Naive thymus-derived CD4-positive, alpha-beta T cell (primary cell): Measurements from ENCODE around the gene MUC16. TPM values are rescaled to one million over a fixed set of nuclear protein-coding genes. Genes with fewer than 3 reads are reported as not detected.
A peak's percentile ranks its signal among the peaks of the same experiment; 100 is the strongest.

Experiments used
- ATAC-seq: fragments of 150-1000 bp; cut with Tn5 transposase; 2 replicates; pipeline ENCODE4 v1.10.0; 2021; ENCODE audit warnings: mild to moderate bottlenecking, moderate library complexity
- CTCF ChIA-PET: fragments of 350-600 bp; sonication (Branson Sonifier 250); formaldehyde crosslinking; loops from one replicate; lab custom pipeline; 2021; ENCODE audit warnings: antibody characterized with exemption; lab: Charles Lee
- POLR2A ChIA-PET: fragments of 350-600 bp; sonication (Branson Sonifier 250); formaldehyde crosslinking; loops from one replicate; lab custom pipeline; 2021; ENCODE audit warnings: antibody characterized with exemption, inconsistent platforms; lab: Charles Lee
- DNase-seq, 9 donors: peaks; one replicate each; pipeline versions ENCODE4 v3.0.0 to v3.0.0-alpha.2; 2020 to 2022; ENCODE audit warnings: mixed read lengths in 1 of 9
- H3K27ac ChIP-seq: one replicate; pipeline ENCODE4 v1.7.0; 2013; ENCODE audit warnings: mild to moderate bottlenecking, low read depth, low read length, moderate library complexity
- H3K27me3 ChIP-seq, 2 donors: one replicate each; pipeline ENCODE4 v1.7.0; 2013; ENCODE audit warnings: low read length in 2 of 2, mild to moderate bottlenecking in 2 of 2, moderate library complexity in 2 of 2; ENCODE audit not compliant: control insufficient read depth in 2 of 2, insufficient read depth in 2 of 2
- H3K36me3 ChIP-seq, 3 experiments: 1 replicate in 2 of 3; 2 replicates in 1 of 3; pipeline ENCODE4 v1.7.0; 2013; ENCODE audit warnings: low read length in 3 of 3, mild to moderate bottlenecking in 3 of 3, moderate library complexity in 1 of 3; ENCODE audit not compliant: insufficient read depth in 3 of 3, control insufficient read depth in 2 of 3
- H3K4me1 ChIP-seq, 2 donors: one replicate each; pipeline ENCODE4 v1.7.0; 2013; ENCODE audit warnings: low read length in 2 of 2, mild to moderate bottlenecking in 2 of 2, moderate library complexity in 1 of 2; ENCODE audit not compliant: control insufficient read depth in 2 of 2, insufficient read depth in 2 of 2
- H3K4me3 ChIP-seq: 2 replicates; pipeline ENCODE4 v1.7.0; 2013; ENCODE audit warnings: mild to moderate bottlenecking, low read length
- H3K9me3 ChIP-seq, 3 experiments: 1 replicate in 2 of 3; 2 replicates in 1 of 3; pipeline ENCODE4 v1.7.0; 2013; ENCODE audit warnings: low read length in 3 of 3; ENCODE audit not compliant: control insufficient read depth in 2 of 3
- H3K27ac Mint-ChIP-seq, 9 donors: one replicate each; pipeline ENCODE4 v1.8.0; 2020 to 2022; ENCODE audit warnings: mixed read lengths in 9 of 9, mild to moderate bottlenecking in 8 of 9, moderate library complexity in 5 of 9, inconsistent platforms in 2 of 9
- H3K27me3 Mint-ChIP-seq, 5 donors: one replicate each; pipeline ENCODE4 v1.8.0; 2021 to 2022; ENCODE audit warnings: mixed read lengths in 5 of 5, mild to moderate bottlenecking in 1 of 5
- H3K36me3 Mint-ChIP-seq, 5 donors: one replicate each; pipeline ENCODE4 v1.8.0; 2020 to 2022; ENCODE audit warnings: mixed read lengths in 5 of 5, mild to moderate bottlenecking in 3 of 5, inconsistent platforms in 1 of 5
- H3K4me1 Mint-ChIP-seq, 7 donors: one replicate each; pipeline ENCODE4 v1.8.0; 2020 to 2022; ENCODE audit warnings: mixed read lengths in 7 of 7, mild to moderate bottlenecking in 3 of 7, inconsistent platforms in 1 of 7
- H3K4me3 Mint-ChIP-seq, 10 donors: one replicate each; pipeline ENCODE4 v1.8.0; 2020 to 2022; ENCODE audit warnings: mild to moderate bottlenecking in 10 of 10, mixed read lengths in 10 of 10, moderate library complexity in 6 of 10, inconsistent platforms in 2 of 10
- H3K9me3 Mint-ChIP-seq, 11 donors: one replicate each; pipeline ENCODE4 v1.8.0; 2020 to 2022; ENCODE audit warnings: mixed read lengths in 11 of 11, mild to moderate bottlenecking in 4 of 11, inconsistent platforms in 1 of 11, moderate library complexity in 1 of 11
- intact Hi-C, 2 donors: fragments of 100-400 bp; cut with micrococcal nuclease; formaldehyde crosslinking; loops; one replicate each; pipeline ENCODE4 v1.15.1; 2023
- polyA plus RNA-seq, 2 donors: library from polyadenylated mRNA; unstranded; fragments of 300-500 nt; fragmentation: Illumina TruSeq; gene quantifications; one replicate each; pipeline ENCODE4 v1.2.3, GENCODE V29; 2021
- total RNA-seq, 6 experiments: library from RNA in 5 of 6; stranded (reverse) in 5 of 6; gene quantifications; 1 replicate in 5 of 6; 2 replicates in 1 of 6; pipeline ENCODE4 v1.2.3 and lab custom pipeline; 2021 to 2026

MUC16 gene
- total and polyA plus RNA-seq, 7 experiments from 2014 or later, result under 0.01 to 0.10 TPM; not detected in 5

GRCh38 chr19:9011875-9012274, 1.7 kb upstream of the MUC16 start:
- CTCF ChIA-PET, result no interaction called here
- peaks cover 0 to 23% (median 10%) of the 10 kb centered on the region in 5 donors for H3K27me3 Mint-ChIP-seq
- peak overlapping the region in 1 of 10 donors; percentile 6 for H3K4me3 Mint-ChIP-seq
- POLR2A ChIA-PET, result no interaction called here
- H3K9me3 Mint-ChIP-seq, result peaks cover 0 to 5% (median 4%) of the 10 kb centered on the region in 11 donors
- Histone ChIP-seq H3K36me3 (no peaks in the 10 kb centered on the region), H3K9me3 (no peaks in the 10 kb centered on the region), H3K4me1 (no peaks in the 10 kb centered on the region), H3K4me3 (no peak overlapping the region), H3K27ac (no peak overlapping the region), H3K27me3 (no peaks in the 10 kb centered on the region)
- no peaks in the 10 kb centered on the region for H3K4me1 Mint-ChIP-seq
- no peak overlapping the region for H3K27ac Mint-ChIP-seq
- ATAC-seq (no peak), DNase-seq (no peak)
- no peaks in the 10 kb centered on the region for H3K36me3 Mint-ChIP-seq
- intact Hi-C loops, result no loop called here

GRCh38 chr19:9010693-9011092, 484 bp upstream of the MUC16 start:
- no peaks in the 10 kb centered on the region for H3K27me3 ChIP-seq
- ChIA-PET CTCF (no interaction called here), POLR2A (no interaction called here)
- H3K27ac Mint-ChIP-seq, result no peak overlapping the region
- no peak overlapping the region for H3K4me3 ChIP-seq
- intact Hi-C loops, result no loop called here
- H3K9me3 Mint-ChIP-seq, result peaks cover 0 to 5% (median 4%) of the 10 kb centered on the region in 11 donors
- H3K36me3 ChIP-seq, result no peaks in the 10 kb centered on the region
- H3K9me3 ChIP-seq, result no peaks in the 10 kb centered on the region
- no peak for DNase-seq
- H3K4me1 Mint-ChIP-seq, result no peaks in the 10 kb centered on the region
- peaks cover 0 to 23% (median 10%) of the 10 kb centered on the region in 5 donors for H3K27me3 Mint-ChIP-seq
- no peaks in the 10 kb centered on the region for H3K36me3 Mint-ChIP-seq
- no peak overlapping the region for H3K4me3 Mint-ChIP-seq
- H3K4me1 ChIP-seq, result no peaks in the 10 kb centered on the region
- no peak for ATAC-seq
- no peak overlapping the region for H3K27ac ChIP-seq

GRCh38 chr19:9009431-9009830, 778 bp downstream of the MUC16 start:
- intact Hi-C loops, result no loop called here
- Histone ChIP-seq H3K9me3 (no peaks in the 10 kb centered on the region), H3K4me3 (no peak overlapping the region), H3K36me3 (no peaks in the 10 kb centered on the region), H3K27ac (no peak overlapping the region), H3K27me3 (no peaks in the 10 kb centered on the region), H3K4me1 (no peaks in the 10 kb centered on the region)
- ATAC-seq (no peak), DNase-seq (no peak)
- Mint-ChIP-seq H3K27me3 (peaks cover 0 to 20% (median 10%) of the 10 kb centered on the region in 5 donors), H3K36me3 (no peaks in the 10 kb centered on the region), H3K27ac (no peak overlapping the region), H3K4me3 (no peak overlapping the region), H3K9me3 (peaks cover 0 to 6% (median 4%) of the 10 kb centered on the region in 11 donors), H3K4me1 (no peaks in the 10 kb centered on the region)
- ChIA-PET CTCF (no interaction called here), POLR2A (no interaction called here)

GRCh38 chr19:9008667-9009066, 1.5 kb downstream of the MUC16 start:
- no peaks in the 10 kb centered on the region for H3K9me3 ChIP-seq
- H3K4me3 Mint-ChIP-seq, result no peak overlapping the region
- DNase-seq, result no peak
- H3K27me3 Mint-ChIP-seq, result peaks cover 0 to 13% (median 6%) of the 10 kb centered on the region in 5 donors
- no peaks in the 10 kb centered on the region for H3K4me1 Mint-ChIP-seq
- peaks cover 0 to 5% (median 0%) of the 10 kb centered on the region in 11 donors for H3K9me3 Mint-ChIP-seq
- H3K27me3 ChIP-seq, result no peaks in the 10 kb centered on the region
- no peak for ATAC-seq
- intact Hi-C loops, result no loop called here
- ChIA-PET POLR2A (no interaction called here), CTCF (no interaction called here)
- H3K36me3 Mint-ChIP-seq, result no peaks in the 10 kb centered on the region
- no peak overlapping the region for H3K4me3 ChIP-seq
- no peaks in the 10 kb centered on the region for H3K36me3 ChIP-seq
- no peaks in the 10 kb centered on the region for H3K4me1 ChIP-seq
- no peak overlapping the region for H3K27ac ChIP-seq
- no peak overlapping the region for H3K27ac Mint-ChIP-seq

GRCh38 chr19:9000933-9001332, 9.3 kb downstream of the MUC16 start:
- Mint-ChIP-seq H3K9me3 (peaks cover 0 to 10% (median 4%) of the 10 kb centered on the region in 11 donors), H3K36me3 (peaks cover 0 to 5% (median 0%) of the 10 kb centered on the region in 5 donors), H3K27me3 (peaks cover 0 to 39% (median 25%) of the 10 kb centered on the region in 5 donors), H3K4me3 (no peak overlapping the region), H3K4me1 (peaks cover 0 to 3% (median 0%) of the 10 kb centered on the region in 7 donors), H3K27ac (no peak overlapping the region)
- no peaks in the 10 kb centered on the region for H3K9me3 ChIP-seq
- no peaks in the 10 kb centered on the region for H3K36me3 ChIP-seq
- H3K4me1 ChIP-seq, result no peaks in the 10 kb centered on the region
- CTCF ChIA-PET, result no interaction called here
- H3K27me3 ChIP-seq, result no peaks in the 10 kb centered on the region
- no peak overlapping the region for H3K4me3 ChIP-seq
- no peak for DNase-seq
- no peak overlapping the region for H3K27ac ChIP-seq
- ATAC-seq, result no peak
- POLR2A ChIA-PET, result no interaction called here
- intact Hi-C loops, result no loop called here

- H3K27me3 Mint-ChIP-seq, result peaks cover 0 to 16% (median 0%) of the 10 kb centered on the region in 5 donors
- Histone ChIP-seq H3K4me3 (no peak overlapping the region), H3K36me3 (no peaks in the 10 kb centered on the region), H3K27ac (no peak overlapping the region), H3K27me3 (no peaks in the 10 kb centered on the region), H3K9me3 (no peaks in the 10 kb centered on the region), H3K4me1 (no peaks in the 10 kb centered on the region)
- intact Hi-C loops, result loop anchor here in 1 of 2 donors (5.0 kb wide), 1 partner anchor 336 kb away; no protein-coding TSS in a partner anchor
- no peak overlapping the region for H3K27ac Mint-ChIP-seq
- H3K9me3 Mint-ChIP-seq, result peaks cover 0 to 4% (median 0%) of the 10 kb centered on the region in 11 donors
- POLR2A ChIA-PET, result no interaction called here
- H3K4me1 Mint-ChIP-seq, result no peaks in the 10 kb centered on the region
- CTCF ChIA-PET, result no interaction called here
- no peak for ATAC-seq
- no peak overlapping the region for H3K4me3 Mint-ChIP-seq
- DNase-seq, result peak in 1 of 9 donors; percentile 8
- no peaks in the 10 kb centered on the region for H3K36me3 Mint-ChIP-seq
Observed at GRCh38 chr19:8988204-8988603, 22.0 kb downstream of the MUC16 start.

- Histone ChIP-seq H3K27me3 (no peaks in the 10 kb centered on the region), H3K36me3 (no peaks in the 10 kb centered on the region), H3K27ac (no peak overlapping the region), H3K4me1 (no peaks in the 10 kb centered on the region), H3K4me3 (no peak overlapping the region), H3K9me3 (no peaks in the 10 kb centered on the region)
- H3K27ac Mint-ChIP-seq, result peak overlapping the region in 1 of 9 donors; percentile 31
- POLR2A ChIA-PET, result no interaction called here
- no peaks in the 10 kb centered on the region for H3K36me3 Mint-ChIP-seq
- no peaks in the 10 kb centered on the region for H3K4me1 Mint-ChIP-seq
- DNase-seq (no peak), ATAC-seq (no peak)
- CTCF ChIA-PET, result no interaction called here
- peaks cover 0 to 10% (median 2%) of the 10 kb centered on the region in 5 donors for H3K27me3 Mint-ChIP-seq
- H3K4me3 Mint-ChIP-seq, result no peak overlapping the region
- H3K9me3 Mint-ChIP-seq, result peaks cover 0 to 6% (median 1%) of the 10 kb centered on the region in 11 donors
- intact Hi-C loops, result loop anchor here in 1 of 2 donors (5.0 kb wide), 1 partner anchor 334 kb away; no protein-coding TSS in a partner anchor
Observed at GRCh38 chr19:8986296-8986695, 23.9 kb downstream of the MUC16 start.
